DOHH2 (cell line): ENCODE measurements around the gene ANTXR1.
A peak's percentile ranks its signal among the peaks of the same experiment; 100 is the strongest.

Experiments used
- H3F3A ChIP-seq: fragments of 200-600 bp; sonication (generic), shearing (Covaris generic); 2 replicates; pipeline ENCODE4 v1.6.0; 2016; ENCODE audit warnings: antibody characterized with exemption, mild to moderate bottlenecking; ENCODE audit not compliant: control insufficient read depth, insufficient read depth
- H3K27ac ChIP-seq: fragments of 200-600 bp; sonication (generic); 2 replicates; pipeline ENCODE4 v1.5.1; 2014; ENCODE audit warnings: low read depth, mild to moderate bottlenecking, low read length, moderate library complexity
- H3K27me3 ChIP-seq: fragments of 200-600 bp; sonication (generic); 2 replicates; pipeline ENCODE4 v1.6.1; 2014; ENCODE audit warnings: mild to moderate bottlenecking, low read length, mixed read lengths; ENCODE audit not compliant: control insufficient read depth
- H3K36me3 ChIP-seq: fragments of 200-600 bp; sonication (generic); 2 replicates; pipeline ENCODE4 v1.6.1; 2014; ENCODE audit warnings: mild to moderate bottlenecking, low read length, moderate library complexity, mixed read lengths; ENCODE audit not compliant: control insufficient read depth
- H3K4me1 ChIP-seq: fragments of 200-600 bp; sonication (generic); 2 replicates; pipeline ENCODE4 v1.6.1; 2014; ENCODE audit warnings: mild to moderate bottlenecking, low read length, mixed read lengths; ENCODE audit not compliant: control insufficient read depth
- H3K4me2 ChIP-seq: fragments of 200-600 bp; sonication (generic); 2 replicates; pipeline ENCODE4 v1.6.0; 2014; ENCODE audit warnings: mild to moderate bottlenecking, low read length, moderate library complexity
- H3K4me3 ChIP-seq: fragments of 200-600 bp; sonication (generic); 2 replicates; pipeline ENCODE4 v1.5.1; 2014; ENCODE audit warnings: mild to moderate bottlenecking, low read length, mixed read lengths
- H3K79me2 ChIP-seq: fragments of 200-600 bp; sonication (generic); 2 replicates; pipeline ENCODE4 v1.6.1; 2014; ENCODE audit warnings: mild to moderate bottlenecking, low read length, mixed read lengths; ENCODE audit not compliant: control insufficient read depth
- H3K9me2 ChIP-seq: fragments of 200-600 bp; sonication (generic); replicated peaks from 2 replicates; pipeline ENCODE4 v1.6.1; 2014; ENCODE audit warnings: mild to moderate bottlenecking, low read length, mixed read lengths; ENCODE audit not compliant: control insufficient read depth
- H3K9me3 ChIP-seq: fragments of 200-600 bp; sonication (generic); 2 replicates; pipeline ENCODE4 v1.6.1; 2014; ENCODE audit warnings: antibody characterized with exemption, low read length, mixed read lengths; ENCODE audit not compliant: control insufficient read depth, insufficient read depth
- H4K20me1 ChIP-seq: fragments of 200-600 bp; sonication (generic); 2 replicates; pipeline ENCODE4 v1.6.0; 2014; ENCODE audit warnings: low read depth, mild to moderate bottlenecking, antibody characterized with exemption, low read length, moderate library complexity; ENCODE audit not compliant: control insufficient read depth, insufficient read depth
- CTCF ChIP-seq: fragments of 200-600 bp; sonication (generic); IDR thresholded peaks from one replicate; pipeline ENCODE4 v1.5.1; 2014; ENCODE audit warnings: antibody characterized with exemption, mild to moderate bottlenecking, low read depth, low read length; ENCODE audit not compliant: poor library complexity, severe bottlenecking
- EZH2phosphoT487 ChIP-seq: fragments of 200-600 bp; sonication (generic); IDR thresholded peaks from 2 replicates; pipeline ENCODE4 v1.6.1; 2017; ENCODE audit warnings: borderline replicate concordance, mild to moderate bottlenecking, antibody characterized with exemption, low read length, moderate library complexity, mixed read lengths

Gene ANTXR1

GRCh38 chr2:69022548-69022947, 9.6 kb downstream of the ANTXR1 start:
- no peak for TF ChIP-seq EZH2phosphoT487
- TF ChIP-seq CTCF: no peak
- Histone ChIP-seq H3K4me3 (no peak overlapping the region), H3K79me2 (no peaks in the 10 kb centered on the region), H3K9me2 (no peaks in the 10 kb centered on the region), H3K27me3 (peaks cover 30% of the 10 kb centered on the region), H3K27ac (no peak overlapping the region), H3K36me3 (no peaks in the 10 kb centered on the region), H4K20me1 (no peaks in the 10 kb centered on the region), H3K4me2 (no peak overlapping the region), H3F3A (no peaks in the 10 kb centered on the region), H3K4me1 (no peaks in the 10 kb centered on the region), H3K9me3 (no peaks in the 10 kb centered on the region)

GRCh38 chr2:69023236-69023635, 10.3 kb downstream of the ANTXR1 start:
- Histone ChIP-seq H3F3A (no peaks in the 10 kb centered on the region), H3K9me3 (no peaks in the 10 kb centered on the region), H3K27ac (no peak overlapping the region), H3K4me3 (no peak overlapping the region), H3K4me1 (no peaks in the 10 kb centered on the region), H3K36me3 (no peaks in the 10 kb centered on the region), H3K27me3 (peaks cover 27% of the 10 kb centered on the region), H3K4me2 (no peak overlapping the region), H4K20me1 (no peaks in the 10 kb centered on the region), H3K9me2 (no peaks in the 10 kb centered on the region), H3K79me2 (no peaks in the 10 kb centered on the region)
- TF ChIP-seq EZH2phosphoT487 (no peak), CTCF (no peak)

- no peaks in the 10 kb centered on the region for H3K9me3 ChIP-seq
- H4K20me1 ChIP-seq: no peaks in the 10 kb centered on the region
- no peak overlapping the region for H3K27ac ChIP-seq
- TF ChIP-seq EZH2phosphoT487 (no peak), CTCF (peak; percentile 70)
- no peaks in the 10 kb centered on the region for H3K9me2 ChIP-seq
- H3K4me1 ChIP-seq: no peaks in the 10 kb centered on the region
- H3K4me2 ChIP-seq: no peak overlapping the region
- H3K27me3 ChIP-seq: peaks cover 16% of the 10 kb centered on the region
- no peaks in the 10 kb centered on the region for H3K36me3 ChIP-seq
- no peak overlapping the region for H3K4me3 ChIP-seq
- no peaks in the 10 kb centered on the region for H3F3A ChIP-seq
- no peaks in the 10 kb centered on the region for H3K79me2 ChIP-seq
Measured at GRCh38 chr2:69026026-69026425, 13.0 kb downstream of the ANTXR1 start.
